ENCODE measurements around the gene FTCD.

The FTCD gene

GRCh38 chr21:46190491-46191131 is 35.2 kb upstream of the FTCD start:
- Histone ChIP-seq H3K27ac (ENCODE audit: low read length) (no peak overlapping the region), H3K9ac (ENCODE audit: low read length) (no peak overlapping the region), H3K4me3 (ENCODE audit: low read length) (no peak overlapping the region), H3K36me3 (replicated peaks; ENCODE audit: insufficient read depth, low read length) (peaks cover 8% of the 10 kb centered on the region), H3K9me3 (replicated peaks; ENCODE audit: insufficient read depth, low read length) (no peaks in the 10 kb centered on the region), H3K9me2 (replicated peaks; ENCODE audit: insufficient read depth, low read length) (no peaks in the 10 kb centered on the region), H3K4me1 (ENCODE audit: low read length) (peaks cover 7% of the 10 kb centered on the region), H3K4me2 (ENCODE audit: low read depth, low read length) (no peak overlapping the region), H4K20me1 (ENCODE audit: insufficient read depth, low read length) (no peaks in the 10 kb centered on the region), H3F3A (ENCODE audit: insufficient read depth, low read length) (0 out of 2 replicates have a peak, but pooled peaks cover 5% of the 10 kb centered on the region), H2AFZ (ENCODE audit: low read length) (no peak overlapping the region), H3K27me3 (replicated peaks; ENCODE audit: insufficient read depth, low read length) (no peaks in the 10 kb centered on the region), H3K79me2 (ENCODE audit: low read length) (no peaks in the 10 kb centered on the region)
- DNase-seq: no peak
- TF ChIP-seq EZH2 (optimal IDR thresholded peaks at IDR 0.05; ENCODE audit: low read depth, low read length): no peak
- no peak for TF ChIP-seq CTCF (IDR thresholded peaks at IDR 0.05; ENCODE audit: low read length)
- no peak for TF ChIP-seq EZH2phosphoT487 (IDR thresholded peaks at IDR 0.05; ENCODE audit: low read length)

GRCh38 chr21:46189959-46190490 is 34.6 kb upstream of the FTCD start:
- no peak overlapping the region for H3K9ac ChIP-seq (ENCODE audit: low read length)
- H3K36me3 ChIP-seq (replicated peaks; ENCODE audit: insufficient read depth, low read length): peaks cover 7% of the 10 kb centered on the region; the same call in 1 of the 2 replicates

GRCh38 chr21:46189213-46189958 is 34.0 kb upstream of the FTCD start:
- Histone ChIP-seq H3K79me2 (ENCODE audit: low read length) (no peaks in the 10 kb centered on the region), H3K4me2 (ENCODE audit: low read depth, low read length) (no peak overlapping the region), H4K20me1 (ENCODE audit: insufficient read depth, low read length) (no peaks in the 10 kb centered on the region), H3K9ac (ENCODE audit: low read length) (no peak overlapping the region), H3K4me3 (ENCODE audit: low read length) (no peak overlapping the region), H3K27me3 (replicated peaks; ENCODE audit: insufficient read depth, low read length) (no peaks in the 10 kb centered on the region), H3K9me3 (replicated peaks; ENCODE audit: insufficient read depth, low read length) (no peaks in the 10 kb centered on the region), H3K9me2 (replicated peaks; ENCODE audit: insufficient read depth, low read length) (no peaks in the 10 kb centered on the region), H3F3A (ENCODE audit: insufficient read depth, low read length) (0 out of 2 replicates have a peak, but pooled peaks cover 10% of the 10 kb centered on the region), H2AFZ (ENCODE audit: low read length) (no peak overlapping the region), H3K36me3 (replicated peaks; ENCODE audit: insufficient read depth, low read length) (peaks cover 7% of the 10 kb centered on the region; the same call in 1 of the 2 replicates), H3K27ac (ENCODE audit: low read length) (no peak overlapping the region), H3K4me1 (ENCODE audit: low read length) (peaks cover 12% of the 10 kb centered on the region)
- TF ChIP-seq CTCF (IDR thresholded peaks at IDR 0.05; ENCODE audit: low read length) (no peak), EZH2 (optimal IDR thresholded peaks at IDR 0.05; ENCODE audit: low read depth, low read length) (no peak), EZH2phosphoT487 (IDR thresholded peaks at IDR 0.05; ENCODE audit: low read length) (no peak)
- no peak for DNase-seq

More at GRCh38 chr21:46189959-46190490, 34.6 kb upstream of the FTCD start:
- Histone ChIP-seq H4K20me1 (ENCODE audit: insufficient read depth, low read length) (no peaks in the 10 kb centered on the region), H3K9me3 (replicated peaks; ENCODE audit: insufficient read depth, low read length) (no peaks in the 10 kb centered on the region), H3K27ac (ENCODE audit: low read length) (no peak overlapping the region), H3K4me3 (ENCODE audit: low read length) (no peak overlapping the region), H3K9me2 (replicated peaks; ENCODE audit: insufficient read depth, low read length) (no peaks in the 10 kb centered on the region), H2AFZ (ENCODE audit: low read length) (no peak overlapping the region), H3F3A (ENCODE audit: insufficient read depth, low read length) (0 out of 2 replicates have a peak, but pooled peaks cover 10% of the 10 kb centered on the region), H3K27me3 (replicated peaks; ENCODE audit: insufficient read depth, low read length) (no peaks in the 10 kb centered on the region), H3K79me2 (ENCODE audit: low read length) (no peaks in the 10 kb centered on the region), H3K4me2 (ENCODE audit: low read depth, low read length) (no peak overlapping the region), H3K4me1 (ENCODE audit: low read length) (peaks cover 12% of the 10 kb centered on the region)
- DNase-seq: no peak
- TF ChIP-seq CTCF (IDR thresholded peaks at IDR 0.05; ENCODE audit: low read length) (no peak), EZH2phosphoT487 (IDR thresholded peaks at IDR 0.05; ENCODE audit: low read length) (no peak), EZH2 (optimal IDR thresholded peaks at IDR 0.05; ENCODE audit: low read depth, low read length) (no peak)

Data from MM.1S (cell line).